ENCODE data around the gene PRKG1. TPM values are rescaled to one million over a fixed set of nuclear protein-coding genes. Genes with fewer than 3 reads are reported as not detected.

The PRKG1 gene
- total and polyA plus RNA-seq, 2 of the 4 experiments (the other 2 are of a cell fraction) = 3.5 to 18.3 TPM

GRCh38 chr10:51857305-51857704 is 783.0 kb downstream of the PRKG1 start:
- no peaks in the 10 kb centered on the region; a peak in 1 of 4 replicates for H3K79me1 ChIP-seq (ENCODE audit: low read depth in 1 of 2, low read length in 2 of 2)
- H2BK20ac ChIP-seq (ENCODE audit: low read depth, low read length) = no peak overlapping the region
- no peak overlapping the region for H4K5ac ChIP-seq (ENCODE audit: low read depth, low read length)
- BruUV-seq (replicated peaks) = no TSS peak
- POLR2A ChIA-PET (ENCODE audit: unreplicated experiment) = no interaction called here
- no peak overlapping the region for H2BK5ac ChIP-seq (ENCODE audit: low read depth, low read length, poor library complexity, severe bottlenecking)
- in situ Hi-C loops (cut with MboI; ENCODE audit: low sequenced_read_pairs) = no loop called here
- no peaks in the 10 kb centered on the region for H3K27me3 ChIP-seq (ENCODE audit: control insufficient read depth, insufficient read depth, low read length)
- dilution Hi-C loops (cut with HindIII; ENCODE audit: low sequenced_read_pairs, unreplicated experiment) = no loop called here
- H3K9ac ChIP-seq (ENCODE audit: low read depth, low read length) = no peak overlapping the region
- no peak overlapping the region for H3K23ac ChIP-seq (ENCODE audit: low read depth, low read length)
- no peaks in the 10 kb centered on the region for H3K9me3 ChIP-seq (ENCODE audit: control insufficient read depth, insufficient read depth, low read length)
- H3K4me2 ChIP-seq (ENCODE audit: low read depth, low read length) = no peak overlapping the region
- H4K91ac ChIP-seq (ENCODE audit: insufficient read depth, low read depth, low read length) = no peak overlapping the region
- no peak overlapping the region for H2AK9ac ChIP-seq (replicated peaks; ENCODE audit: low read depth, low read length, poor library complexity)
- no peak overlapping the region for H2BK120ac ChIP-seq (ENCODE audit: low read depth, low read length)
- no peaks in the 10 kb centered on the region for H3K9me1 ChIP-seq (ENCODE audit: insufficient read depth, low read length)
- H2AK5ac ChIP-seq (ENCODE audit: low read depth, low read length) = no peak overlapping the region
- H4K8ac ChIP-seq (ENCODE audit: low read depth in 2 of 2, low read length in 2 of 2) = no peak overlapping the region
- H3K4me3 ChIP-seq (ENCODE audit: insufficient read depth, low read depth, low read length) = no peak overlapping the region
- DNase-seq = no peak
- TF ChIP-seq NFE2L2 (IDR thresholded peaks at IDR 0.05; ENCODE audit: low read depth, low read length) (no peak), ELK1 (IDR thresholded peaks at IDR 0.05; ENCODE audit: borderline replicate concordance, low read depth, low read length) (no peak), USF2 (IDR thresholded peaks at IDR 0.05; ENCODE audit: low read depth, low read length) (no peak), MAZ (IDR thresholded peaks at IDR 0.05; ENCODE audit: borderline replicate concordance, low read depth, low read length) (no peak), RAD21 (IDR thresholded peaks at IDR 0.05; ENCODE audit: low read length) (no peak), MAFK (IDR thresholded peaks at IDR 0.05; ENCODE audit: low read depth, low read length) (no peak), CTCF (conservative IDR thresholded peaks at IDR 0.05; ENCODE audit: low read depth, low read length) (no peak), RCOR1 (IDR thresholded peaks at IDR 0.05; ENCODE audit: insufficient replicate concordance, low read length) (no peak), RFX5 (IDR thresholded peaks at IDR 0.05; ENCODE audit: low read depth, low read length) (no peak), BHLHE40 (IDR thresholded peaks at IDR 0.05; ENCODE audit: low read depth, low read length) (no peak), CHD1 (IDR thresholded peaks at IDR 0.05; ENCODE audit: low read depth, low read length) (no peak), FOS (IDR thresholded peaks at IDR 0.05; ENCODE audit: low read depth, low read length) (no peak), CEBPB (IDR thresholded peaks at IDR 0.05; ENCODE audit: low read depth, low read length) (no peak), MXI1 (IDR thresholded peaks at IDR 0.05; ENCODE audit: borderline replicate concordance, low read depth, low read length) (no peak), POLR2A (IDR thresholded peaks at IDR 0.05; ENCODE audit: low read depth, low read length) (no peak), SMC3 (IDR thresholded peaks at IDR 0.05; ENCODE audit: low read depth, low read length) (no peak)
- no peak overlapping the region for H3K4ac ChIP-seq (ENCODE audit: low read depth, low read length)
- no peaks in the 10 kb centered on the region for H4K20me1 ChIP-seq (ENCODE audit: insufficient read depth, low read length)
- no peak overlapping the region for H3K56ac ChIP-seq (ENCODE audit: extremely low read depth, insufficient read depth, low read length)
- H3K18ac ChIP-seq (ENCODE audit: low read depth, low read length) = no peak overlapping the region
- H2BK15ac ChIP-seq (ENCODE audit: low read depth, low read length) = no peak overlapping the region
- H3K27ac ChIP-seq (ENCODE audit: insufficient read depth, low read length) = no peak overlapping the region
- no CpG with 5 or more reads among the region's 4 CpGs for WGBS, 2 experiments (ENCODE audit: extremely low coverage in 2 of 2, insufficient read length in 1 of 2)
- ATAC-seq (ENCODE audit: low read depth) = no peak
- CTCF ChIA-PET = interaction anchor here (0.7 kb wide), 1 partner anchor 1965 kb away, joined by 3 read pairs; no protein-coding TSS in a partner anchor
- no peaks in the 10 kb centered on the region for H3K36me3 ChIP-seq (ENCODE audit: control insufficient read depth, insufficient read depth, low read length)
- H3K14ac ChIP-seq (replicated peaks; ENCODE audit: low read depth, low read length) = no peak overlapping the region
- no peak overlapping the region for H2AFZ ChIP-seq (replicated peaks; ENCODE audit: low read length, poor library complexity)
- H3K4me1 ChIP-seq (ENCODE audit: control insufficient read depth, insufficient read depth, low read length) = no peaks in the 10 kb centered on the region; the same call in 1 of the 2 replicates
- intact Hi-C loops (cut with micrococcal nuclease) = no loop called here
